A549 treated with dexamethasone at 1 μM for 4 hours (cell line): ENCODE data around the gene FAM161A. TPM values are rescaled to one million over a fixed set of nuclear protein-coding genes. Genes with fewer than 3 reads are reported as not detected.

Experiments
- total RNA-seq: library from RNA; stranded (reverse); fragments of 200-300 nt; extraction: Qiagen RNA extraction; gene quantifications from 5 replicates; pipeline ENCODE4 v1.2.3, GENCODE V29; 2022

Gene FAM161A
- 6.0 to 9.9 TPM (median 8.7 TPM) in 5 replicates for total RNA-seq

DNA sequence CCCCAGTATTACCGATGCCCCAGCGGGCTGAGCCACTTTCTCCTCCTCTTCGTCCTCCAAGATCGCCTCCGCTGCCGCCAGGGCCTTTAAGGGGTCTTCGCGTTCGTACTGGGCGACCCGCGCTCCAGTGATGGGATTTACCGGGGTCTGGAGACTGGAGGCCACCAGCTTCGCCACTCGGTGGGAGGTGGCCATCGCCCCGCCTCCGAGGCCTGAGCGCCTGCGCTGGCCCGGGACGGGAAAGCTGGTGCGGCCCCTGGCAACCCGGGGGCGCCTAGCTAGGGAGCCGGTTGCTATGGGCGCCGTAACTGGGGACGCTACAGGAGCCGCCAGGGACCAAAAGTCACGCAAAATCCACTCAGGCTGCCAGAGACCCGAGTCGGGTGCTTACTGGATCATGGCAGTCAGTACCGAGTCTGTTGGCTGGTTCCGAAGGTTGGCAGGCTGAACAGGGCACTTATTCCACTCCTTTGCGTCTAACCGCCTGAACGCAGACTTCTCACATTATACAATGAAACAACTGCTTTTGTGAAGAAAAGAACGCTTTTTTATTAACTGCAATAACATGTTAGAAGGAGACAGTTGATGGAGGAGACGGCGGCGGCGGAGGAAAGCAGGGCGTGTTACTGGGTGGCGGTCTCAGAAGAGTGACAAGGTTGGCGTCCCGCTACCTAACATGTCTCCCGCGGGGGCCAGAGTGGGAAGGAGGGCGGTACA is at the start of gene FAM161A:
TSS of gene FAM161A (minus strand) at position 214 of the 717 bp plus-strand sequence. CDS start at position 195, 19 bp downstream.

DNA sequence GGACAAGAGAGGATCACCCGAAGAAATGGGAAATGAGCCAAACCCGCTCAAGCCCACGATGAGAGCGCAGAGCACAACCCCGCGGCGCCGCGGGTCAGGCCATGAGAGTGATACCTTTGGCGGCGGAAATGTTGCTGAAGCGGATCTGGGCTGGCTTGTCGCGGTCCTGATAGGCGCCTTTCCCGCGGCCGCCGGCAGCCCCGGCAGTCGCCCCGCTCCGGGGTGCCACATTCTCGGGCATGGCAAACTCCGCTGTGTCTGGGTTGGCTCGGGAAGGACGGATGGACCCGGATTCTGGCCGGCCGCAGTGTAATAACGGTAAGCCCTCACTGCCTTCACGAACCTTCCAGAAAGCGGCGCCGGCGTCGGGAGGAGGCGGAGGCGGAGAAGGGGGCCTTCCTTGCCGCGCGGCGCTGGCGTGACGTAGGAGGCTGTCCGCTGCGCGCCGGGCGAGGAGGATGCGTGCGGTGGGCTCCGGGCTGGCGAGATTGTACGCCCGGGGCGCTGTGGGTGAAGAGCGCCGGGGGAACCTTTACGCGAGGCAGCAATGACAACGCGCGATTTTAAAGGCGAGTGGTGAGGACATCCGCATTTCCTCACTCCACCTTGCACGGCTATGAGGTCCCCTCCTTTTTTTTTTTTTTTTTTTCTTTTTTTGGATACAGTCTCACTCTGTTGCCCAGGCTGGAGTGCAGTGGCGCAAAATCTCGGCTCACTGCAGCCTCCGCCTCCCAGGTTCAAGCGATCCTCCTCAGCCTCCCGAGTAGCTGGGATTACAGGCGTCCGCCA is 34.6 kb upstream of the FAM161A start, which contains the start of gene CCT4:
TSS of gene CCT4 (minus strand) at position 390 of the 789 bp plus-strand sequence. CDS start at position 241, 149 bp downstream.

Other genes with a start within 250 kb of the FAM161A start
- gene CCT4, start 34.6 kb upstream of the FAM161A start, total RNA-seq, result 296 to 312 TPM (median 310 TPM) in 5 replicates
- gene COMMD1, start 51.6 kb upstream of the FAM161A start, total RNA-seq, result 38.5 to 47.6 TPM (median 41.5 TPM) in 5 replicates